GM18511 (cell line): ENCODE results near the gene POP4.

ENCODE experiments used
- ATAC-seq: cut with Tn5 transposase; IDR thresholded peaks from one replicate; pipeline ENCODE4 v1.9.1; 2021; ENCODE audit warnings: mild to moderate bottlenecking, moderate library complexity; ENCODE audit not compliant: unreplicated experiment

Gene POP4

GRCh38 chr19:29629836-29630534, 23.9 kb downstream of the POP4 start:
- no peak for ATAC-seq

GRCh38 chr19:29630655-29631054, 24.6 kb downstream of the POP4 start:
- no peak for ATAC-seq

GRCh38 chr19:29631450-29631849, 25.4 kb downstream of the POP4 start:
- no peak for ATAC-seq

GRCh38 chr19:29634002-29634401, 27.9 kb downstream of the POP4 start:
- no peak for ATAC-seq

- ATAC-seq = no peak
Measured at GRCh38 chr19:29634423-29635130, 28.5 kb downstream of the POP4 start.

- ATAC-seq = no peak
Measured at GRCh38 chr19:29635963-29636362, 29.9 kb downstream of the POP4 start.

- no peak for ATAC-seq
Measured at GRCh38 chr19:29636553-29637360, 30.7 kb downstream of the POP4 start.

- ATAC-seq = no peak
Measured at GRCh38 chr19:29639086-29639485, 33.0 kb downstream of the POP4 start.

GRCh38 chr19:29640231-29640630, 34.1 kb downstream of the POP4 start:
- ATAC-seq = no peak

GRCh38 chr19:29641597-29641996, 35.5 kb downstream of the POP4 start:
- no peak for ATAC-seq

GRCh38 chr19:29643361-29643935, 37.4 kb downstream of the POP4 start:
- no peak for ATAC-seq

- no peak for ATAC-seq
Measured at GRCh38 chr19:29644210-29644609, 38.1 kb downstream of the POP4 start.

- ATAC-seq = no peak
Measured at GRCh38 chr19:29645491-29645867, 39.4 kb downstream of the POP4 start.

- no peak for ATAC-seq
Measured at GRCh38 chr19:29645911-29646310, 39.8 kb downstream of the POP4 start.

- ATAC-seq = no peak
Measured at GRCh38 chr19:29650772-29651387, 44.8 kb downstream of the POP4 start.

GRCh38 chr19:29651622-29652394, 45.7 kb downstream of the POP4 start:
- ATAC-seq = no peak

- no peak for ATAC-seq
Measured at GRCh38 chr19:29653398-29653797, 47.3 kb downstream of the POP4 start.

- no peak for ATAC-seq
Measured at GRCh38 chr19:29655648-29656335, 49.7 kb downstream of the POP4 start.

GRCh38 chr19:29658221-29658991, 52.3 kb downstream of the POP4 start:
- ATAC-seq = no peak
